MCF 10A (cell line): ENCODE results near the gene GTF2B. TPM values are rescaled to one million over a fixed set of nuclear protein-coding genes. Genes with fewer than 3 reads are reported as not detected.
"Not testable (repeated sequence)": the region's sequence is repeated elsewhere in the genome, so short reads cannot be mapped to it uniquely, and the experiment has no call there.

Experiments
- Bru-seq: library from RNA; stranded (reverse); fragments of 400-500 nt; gene quantifications from one replicate; lab custom pipeline; 2021; lab: Mats Ljungman, UMichigan
- BruChase-seq, 2 experiments: library from RNA; stranded (reverse); fragments of 400-500 nt; gene quantifications; one replicate each; lab custom pipeline; 2021; lab: Mats Ljungman, UMichigan
- BruUV-seq: library from RNA; stranded (reverse); fragments of 400-500 nt; replicated peaks from 2 replicates; lab custom pipeline; 2021; lab: Mats Ljungman, UMichigan
- CTCF ChIA-PET: fragments of 300-600 bp; sonication (Branson Sonifier 250); formaldehyde crosslinking; extraction: SDS; loops from one replicate; lab custom pipeline; 2021; ENCODE audit warnings: antibody characterized with exemption, inconsistent platforms; lab: Yijun Ruan, JAX
- POLR2A ChIA-PET: fragments of 300-600, 350-650 bp; sonication (Branson Sonifier 250); formaldehyde crosslinking; extraction: SDS; loops from one replicate; lab custom pipeline; 2020; ENCODE audit warnings: antibody characterized with exemption, inconsistent platforms; lab: Yijun Ruan, JAX
- DNase-seq: peaks from one replicate; pipeline ENCODE4 v3.0.0-alpha.2; 2018; ENCODE audit not compliant: unreplicated experiment
- H3K27ac Mint-ChIP-seq: one replicate; pipeline ENCODE4 v1.8.0; 2022; ENCODE audit warnings: mild to moderate bottlenecking, low read depth, mixed read lengths; ENCODE audit not compliant: unreplicated experiment
- H3K27me3 Mint-ChIP-seq: one replicate; pipeline ENCODE4 v1.8.0; 2022; ENCODE audit warnings: mixed read lengths; ENCODE audit not compliant: insufficient read depth, unreplicated experiment
- H3K36me3 Mint-ChIP-seq: one replicate; pipeline ENCODE4 v1.8.0; 2022; ENCODE audit warnings: mild to moderate bottlenecking, moderate library complexity, mixed read lengths; ENCODE audit not compliant: insufficient read depth, unreplicated experiment
- H3K4me1 Mint-ChIP-seq: one replicate; pipeline ENCODE4 v1.8.0; 2022; ENCODE audit warnings: mixed read lengths; ENCODE audit not compliant: insufficient read depth, unreplicated experiment
- H3K4me3 Mint-ChIP-seq: one replicate; pipeline ENCODE4 v1.8.0; 2022; ENCODE audit warnings: mild to moderate bottlenecking, moderate library complexity, mixed read lengths; ENCODE audit not compliant: unreplicated experiment
- H3K9me3 Mint-ChIP-seq: one replicate; pipeline ENCODE4 v1.8.0; 2022; ENCODE audit warnings: mixed read lengths; ENCODE audit not compliant: unreplicated experiment
- intact Hi-C: fragments of 100-400 bp; cut with micrococcal nuclease; formaldehyde crosslinking; loops from 2 replicates; pipeline ENCODE4 v1.14.1; 2022
- long read RNA-seq: library from polyadenylated mRNA; stranded (forward); transcript quantifications from one replicate; pipeline ENCODE4 v2.0.0, GENCODE V29; 2022
- total RNA-seq: library from RNA; stranded (reverse); gene quantifications from 2 replicates; pipeline ENCODE4 v1.2.3, GENCODE V29; 2022
- TF ChIP-seq, protein P1 (sequence below): fragments of 200-600 bp; IDR thresholded peaks from one replicate; pipeline ENCODE4 v1.8.0; 2022; ENCODE audit warnings: antibody characterized with exemption, mild to moderate bottlenecking; ENCODE audit not compliant: unreplicated experiment

The GTF2B gene
- 16.9 and 18.8 TPM in 2 replicates for total RNA-seq
- percentile 86 among the genes with signal in this experiment for Bru-seq, nascent RNA
- BruChase-seq, experiment 1, labeled RNA remaining after a 6-hour chase = percentile 56 among the genes with signal in this experiment
- BruChase-seq, experiment 2, labeled RNA remaining after a 2-hour chase = percentile 73 among the genes with signal in this experiment
- long read RNA-seq, transcript GTF2B-201 (7 exons, 1,351 nt) = major isoform, 44 of 48 reads
- long read RNA-seq, partial matches to known transcripts = 0 of 48 reads
- long read RNA-seq, other reads (novel, unspliced or antisense) = 4 of 48 reads

DNA sequence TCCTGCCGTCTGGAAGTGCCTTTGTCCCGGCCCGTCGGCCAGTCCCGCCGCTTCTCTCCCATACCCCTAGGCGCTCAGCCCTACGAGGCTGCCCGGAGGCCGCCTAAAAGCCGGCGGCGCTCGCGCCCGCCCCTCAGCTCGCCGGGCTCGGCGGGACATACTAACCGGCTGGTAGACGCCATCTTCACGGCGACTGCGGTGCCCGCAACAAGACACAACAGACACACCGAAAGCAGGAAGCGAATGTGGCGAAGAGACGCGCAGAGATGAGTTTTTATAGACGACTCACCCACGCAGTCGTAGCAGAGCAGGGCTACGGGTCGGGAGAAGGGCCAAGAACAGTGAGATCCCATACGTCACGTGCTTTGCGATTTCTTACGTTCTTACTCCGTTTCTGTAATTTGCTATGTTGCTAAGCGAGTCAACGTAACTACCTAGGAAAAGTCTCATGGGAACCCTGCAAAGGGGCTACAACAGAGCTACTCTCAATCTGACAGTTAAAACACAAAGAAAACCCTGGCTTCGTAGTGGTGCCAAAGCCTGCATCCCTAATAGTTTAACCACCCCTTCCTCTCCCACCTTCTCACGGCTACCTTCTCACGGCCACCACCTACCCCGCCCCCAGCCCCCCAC is at the start of gene GTF2B:
Gene GTF2B, minus strand, starts transcription at position 250 of the 633 bp plus-strand sequence. Its CDS starts 68 bp downstream, at position 182.
- CTCF ChIA-PET = interaction anchor here (0.6 to 7.2 kb wide), 5 partner anchors 13 to 1166 kb away, joined by 3 to 49 read pairs (median 6); partner anchors contain the start of gene PKN2
- Mint-ChIP-seq H3K36me3 (peaks cover 15% of the 10 kb centered on the region), H3K4me1 (peaks cover 19% of the 10 kb centered on the region), H3K27ac (peak within 1 kb of the TSS; percentile 99), H3K27me3 (no peaks in the 10 kb centered on the region), H3K9me3 (no peaks in the 10 kb centered on the region), H3K4me3 (peak within 1 kb of the TSS; percentile 99)
- intact Hi-C loops = no loop called here
- DNase-seq = peak; percentile 96
- TF ChIP-seq, protein P1, sequence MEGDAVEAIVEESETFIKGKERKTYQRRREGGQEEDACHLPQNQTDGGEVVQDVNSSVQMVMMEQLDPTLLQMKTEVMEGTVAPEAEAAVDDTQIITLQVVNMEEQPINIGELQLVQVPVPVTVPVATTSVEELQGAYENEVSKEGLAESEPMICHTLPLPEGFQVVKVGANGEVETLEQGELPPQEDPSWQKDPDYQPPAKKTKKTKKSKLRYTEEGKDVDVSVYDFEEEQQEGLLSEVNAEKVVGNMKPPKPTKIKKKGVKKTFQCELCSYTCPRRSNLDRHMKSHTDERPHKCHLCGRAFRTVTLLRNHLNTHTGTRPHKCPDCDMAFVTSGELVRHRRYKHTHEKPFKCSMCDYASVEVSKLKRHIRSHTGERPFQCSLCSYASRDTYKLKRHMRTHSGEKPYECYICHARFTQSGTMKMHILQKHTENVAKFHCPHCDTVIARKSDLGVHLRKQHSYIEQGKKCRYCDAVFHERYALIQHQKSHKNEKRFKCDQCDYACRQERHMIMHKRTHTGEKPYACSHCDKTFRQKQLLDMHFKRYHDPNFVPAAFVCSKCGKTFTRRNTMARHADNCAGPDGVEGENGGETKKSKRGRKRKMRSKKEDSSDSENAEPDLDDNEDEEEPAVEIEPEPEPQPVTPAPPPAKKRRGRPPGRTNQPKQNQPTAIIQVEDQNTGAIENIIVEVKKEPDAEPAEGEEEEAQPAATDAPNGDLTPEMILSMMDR = no peak
- POLR2A ChIA-PET = interaction anchor here (0.6 to 5.0 kb wide), 16 partner anchors 13 to 1563 kb away, joined by 3 to 40 read pairs (median 3); partner anchors contain the start of genes LMO4 and PKN2
- no TSS peak for BruUV-seq

DNA sequence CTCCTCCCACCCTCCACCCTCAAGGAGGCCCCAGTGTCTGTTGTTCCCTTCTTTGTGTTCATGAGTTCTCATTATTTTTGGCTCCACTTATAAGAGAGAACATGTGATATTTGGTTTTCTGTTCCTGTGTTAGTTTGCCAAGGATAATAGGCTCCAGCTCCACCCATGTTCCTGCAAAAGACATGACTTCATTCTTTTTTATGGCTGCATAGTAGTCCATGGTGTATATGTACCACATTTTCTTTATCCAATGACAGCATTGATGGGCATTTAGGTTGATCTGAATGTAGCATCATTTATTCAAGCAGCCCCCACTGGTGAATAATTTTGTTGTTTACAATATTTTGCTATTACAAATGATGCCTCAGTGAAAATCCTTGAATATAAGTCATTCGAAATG is 47.2 kb upstream of the GTF2B start:
- POLR2A ChIA-PET, H3K9me3 Mint-ChIP-seq, H3K27ac Mint-ChIP-seq, BruUV-seq, H3K4me1 Mint-ChIP-seq, H3K4me3 Mint-ChIP-seq, DNase-seq, CTCF ChIA-PET, H3K27me3 Mint-ChIP-seq: not testable (repeated sequence)
- peaks cover 73% of the 10 kb centered on the region for H3K36me3 Mint-ChIP-seq
- intact Hi-C loops = loop anchor here (5.0 kb wide), 1 partner anchor 201 kb away; no protein-coding TSS in a partner anchor

DNA sequence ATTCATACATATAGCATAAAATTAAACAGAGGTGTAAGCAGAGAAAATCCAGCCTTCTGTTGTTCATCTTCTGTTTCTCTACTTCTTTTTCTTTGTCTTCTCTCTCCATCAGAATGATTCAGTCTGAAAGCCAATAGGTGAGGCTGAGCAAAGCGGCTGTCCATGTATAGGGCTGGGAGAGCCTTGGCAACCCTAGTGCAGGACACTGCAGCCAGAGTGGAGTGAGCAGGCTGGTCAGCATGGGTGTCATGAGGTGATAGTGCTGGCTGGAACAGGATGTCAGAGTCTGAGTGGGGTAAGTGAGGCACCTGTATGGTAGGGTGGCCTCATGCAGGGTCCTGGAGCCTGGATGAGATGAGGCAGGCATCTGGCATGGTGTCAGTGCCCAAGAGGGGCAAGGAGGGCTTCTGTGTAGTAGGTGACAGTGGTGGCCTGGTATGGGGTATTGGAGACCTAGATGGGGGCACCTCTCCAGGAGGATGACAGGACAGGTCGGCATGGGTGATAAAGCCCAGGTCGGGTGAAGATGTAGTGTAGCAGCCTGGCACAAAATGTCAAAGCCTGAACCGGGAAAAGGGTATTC is 45.5 kb upstream of the GTF2B start:
- Mint-ChIP-seq H3K4me3 (no peak overlapping the region), H3K4me1 (no peaks in the 10 kb centered on the region), H3K9me3 (no peaks in the 10 kb centered on the region), H3K27me3 (no peaks in the 10 kb centered on the region), H3K36me3 (peaks cover 67% of the 10 kb centered on the region), H3K27ac (no peak overlapping the region)
- POLR2A ChIA-PET = no interaction called here
- CTCF ChIA-PET = interaction anchor here (0.5 to 0.9 kb wide), 4 partner anchors 32 to 1012 kb away, joined by 3 read pairs; no protein-coding TSS in a partner anchor
- intact Hi-C loops = loop anchor here (1.0 to 5.0 kb wide), 2 partner anchors 200 to 518 kb away; no protein-coding TSS in a partner anchor
- DNase-seq = no peak
- no TSS peak for BruUV-seq
- TF ChIP-seq, protein P1 = no peak

- TF ChIP-seq, protein P1 = no peak
These were observed 44.8 kb upstream of the GTF2B start for GRCh38 chr1:88936223-88936523.

More at GRCh38 chr1:88936223-88936523, 44.8 kb upstream of the GTF2B start:
- POLR2A ChIA-PET = no interaction called here
- peaks cover 60% of the 10 kb centered on the region for H3K36me3 Mint-ChIP-seq
- no TSS peak for BruUV-seq
- no peaks in the 10 kb centered on the region for H3K9me3 Mint-ChIP-seq
- DNase-seq = no peak
- intact Hi-C loops = loop anchor here (1.0 to 5.0 kb wide), 2 partner anchors 199 to 519 kb away; no protein-coding TSS in a partner anchor
- H3K4me1 Mint-ChIP-seq = no peaks in the 10 kb centered on the region
- CTCF ChIA-PET = interaction anchor here (0.5 to 0.9 kb wide), 4 partner anchors 31 to 1013 kb away, joined by 3 read pairs; no protein-coding TSS in a partner anchor
- no peak overlapping the region for H3K4me3 Mint-ChIP-seq
- no peaks in the 10 kb centered on the region for H3K27me3 Mint-ChIP-seq
- no peak overlapping the region for H3K27ac Mint-ChIP-seq
